Mesothelial cell of epicardium (in vitro differentiated cells): ENCODE results near the gene MRC2. TPM values are rescaled to one million over a fixed set of nuclear protein-coding genes. Genes with fewer than 3 reads are reported as not detected.
A peak's percentile ranks its signal among the peaks of the same experiment; 100 is the strongest.

ENCODE experiments used
- DNase-seq, 2 experiments: peaks; one replicate each; pipeline ENCODE4 v3.0.0; 2021; ENCODE audit warnings: low spot score in 2 of 2; ENCODE audit not compliant: unreplicated experiment in 2 of 2
- H3K27ac Mint-ChIP-seq: 2 replicates; pipeline ENCODE4 v1.8.0; 2021; ENCODE audit warnings: mixed read lengths
- H3K27me3 Mint-ChIP-seq: 2 replicates; pipeline ENCODE4 v1.8.0; 2021; ENCODE audit warnings: low read depth, mixed read lengths
- H3K36me3 Mint-ChIP-seq: 2 replicates; pipeline ENCODE4 v1.8.0; 2021; ENCODE audit warnings: mixed read lengths
- H3K4me1 Mint-ChIP-seq: 2 replicates; pipeline ENCODE4 v1.8.0; 2021; ENCODE audit warnings: mixed read lengths
- H3K4me3 Mint-ChIP-seq: 2 replicates; pipeline ENCODE4 v1.8.0; 2021; ENCODE audit warnings: mild to moderate bottlenecking, moderate library complexity, mixed read lengths
- H3K9me3 Mint-ChIP-seq: 2 replicates; pipeline ENCODE4 v1.8.0; 2021; ENCODE audit warnings: mixed read lengths
- CTCF ChIP-seq: fragments of 200-600 bp; sonication (generic); IDR thresholded peaks from one replicate; pipeline ENCODE4 v1.5.0; 2021; ENCODE audit warnings: antibody characterized with exemption; ENCODE audit not compliant: unreplicated experiment
- total RNA-seq: library from RNA; stranded (reverse); gene quantifications from 3 replicates; pipeline ENCODE4 v1.2.1, GENCODE V29; 2021

MRC2 gene
- total RNA-seq, 1 donor from 2014 or later = 120 TPM

- peak overlapping the region; percentile 23 for H3K27ac Mint-ChIP-seq
- H3K27me3 Mint-ChIP-seq = no peaks in the 10 kb centered on the region
- no peaks in the 10 kb centered on the region for H3K36me3 Mint-ChIP-seq
- no peak for TF ChIP-seq CTCF
- no peaks in the 10 kb centered on the region for H3K9me3 Mint-ChIP-seq
- peaks cover 33% of the 10 kb centered on the region for H3K4me1 Mint-ChIP-seq
- H3K4me3 Mint-ChIP-seq = no peak overlapping the region
- DNase-seq = no peak
Observed at GRCh38 chr17:62714016-62714777, 86.7 kb downstream of the MRC2 start.

DNA sequence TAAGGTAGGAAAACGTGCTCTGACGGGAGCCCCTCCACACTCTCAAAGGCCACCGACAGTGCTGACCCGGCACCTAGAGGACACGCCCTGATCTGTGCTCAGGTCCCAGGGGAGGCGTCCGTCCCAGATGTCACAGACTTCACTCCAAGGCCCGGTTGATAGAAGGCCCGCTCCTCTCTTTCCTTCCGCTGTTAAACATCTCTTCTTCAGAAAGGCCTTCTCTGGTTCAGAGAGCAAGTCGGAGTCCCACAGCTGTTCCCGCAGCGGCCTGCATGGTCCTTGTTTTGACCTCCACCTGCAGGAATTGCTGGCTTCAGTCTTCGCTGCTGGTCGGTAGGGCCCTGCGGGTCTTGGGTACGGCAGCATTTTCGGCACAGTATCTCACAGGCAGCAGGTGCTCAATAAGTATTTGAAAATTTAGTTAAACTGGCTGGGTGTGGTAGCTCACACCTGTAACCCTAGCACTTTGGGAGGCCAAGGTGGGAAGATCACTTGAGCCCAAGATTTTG is 88.5 kb downstream of the MRC2 start:
- TF ChIP-seq CTCF = no peak
- Mint-ChIP-seq H3K4me3 (no peak overlapping the region), H3K4me1 (peaks cover 26% of the 10 kb centered on the region), H3K9me3 (peaks cover 11% of the 10 kb centered on the region), H3K36me3 (peaks cover 9% of the 10 kb centered on the region), H3K27me3 (no peaks in the 10 kb centered on the region), H3K27ac (no peak overlapping the region)
- no peak for DNase-seq

GRCh38 chr17:62716834-62717588 is 89.5 kb downstream of the MRC2 start:
- Mint-ChIP-seq H3K27ac (no peak overlapping the region), H3K36me3 (peaks cover 9% of the 10 kb centered on the region), H3K4me1 (peaks cover 26% of the 10 kb centered on the region), H3K27me3 (no peaks in the 10 kb centered on the region), H3K9me3 (peaks cover 11% of the 10 kb centered on the region), H3K4me3 (no peak overlapping the region)
- DNase-seq = no peak
- TF ChIP-seq CTCF = no peak

- peaks cover 11% of the 10 kb centered on the region for H3K9me3 Mint-ChIP-seq
- no peak for DNase-seq
- peaks cover 26% of the 10 kb centered on the region for H3K4me1 Mint-ChIP-seq
- no peaks in the 10 kb centered on the region for H3K27me3 Mint-ChIP-seq
- H3K4me3 Mint-ChIP-seq = no peak overlapping the region
- peaks cover 9% of the 10 kb centered on the region for H3K36me3 Mint-ChIP-seq
- no peak for TF ChIP-seq CTCF
- no peak overlapping the region for H3K27ac Mint-ChIP-seq
Observed at GRCh38 chr17:62717589-62717855, 90.1 kb downstream of the MRC2 start.

- Mint-ChIP-seq H3K4me1 (peaks cover 30% of the 10 kb centered on the region), H3K27me3 (no peaks in the 10 kb centered on the region), H3K36me3 (peaks cover 9% of the 10 kb centered on the region), H3K27ac (no peak overlapping the region), H3K4me3 (no peak overlapping the region), H3K9me3 (peaks cover 11% of the 10 kb centered on the region)
- DNase-seq = no peak
- no peak for TF ChIP-seq CTCF
Observed at GRCh38 chr17:62717889-62718288, 90.4 kb downstream of the MRC2 start.
